Right atrium auricular region (tissue), 2 donors: ENCODE data around the gene DYRK1A. TPM values are rescaled to one million over a fixed set of nuclear protein-coding genes. Genes with fewer than 3 reads are reported as not detected.
A peak's percentile ranks its signal among the peaks of the same experiment; 100 is the strongest.

ENCODE experiments used
- DNase-seq: peaks from one replicate; pipeline ENCODE4 v3.0.0-alpha.2; 2019; ENCODE audit warnings: low spot score
- H3K27ac ChIP-seq, 2 donors: fragments of 200-600 bp; sonication (generic); 1 replicate in 1 of 2; 2 replicates in 1 of 2; pipeline ENCODE4 v1.5.1; 2016 to 2019
- H3K27me3 ChIP-seq, 2 donors: fragments of 200-600 bp; sonication (generic); one replicate each; pipeline versions ENCODE4 v1.5.1 to v1.6.0; 2017 to 2019
- H3K36me3 ChIP-seq: fragments of 200-600 bp; sonication (generic); one replicate; pipeline ENCODE4 v1.5.1; 2016
- H3K4me1 ChIP-seq, 2 donors: fragments of 200-600 bp; sonication (generic); one replicate each; pipeline versions ENCODE4 v1.5.1 to v1.6.0; 2017 to 2019
- H3K4me3 ChIP-seq, 2 donors: fragments of 200-600 bp; sonication (generic); 1 replicate in 1 of 2; 2 replicates in 1 of 2; pipeline ENCODE4 v1.5.1; 2017 to 2019; ENCODE audit warnings: mild to moderate bottlenecking in 1 of 2, moderate library complexity in 1 of 2
- H3K9me3 ChIP-seq, 2 donors: fragments of 200-600 bp; sonication (generic); one replicate each; pipeline ENCODE4 v1.5.1; 2019
- CTCF ChIP-seq, 2 donors: fragments of 200-600 bp; sonication (generic); IDR thresholded peaks; one replicate each; pipeline ENCODE4 v1.5.1; 2019; ENCODE audit warnings: antibody characterized with exemption in 2 of 2
- total RNA-seq, 2 donors: library from RNA; depleted of rRNA; stranded (reverse); fragments of >200 nt; gene quantifications; one replicate each; pipeline ENCODE4 v1.1.0, GENCODE V29; 2016

DYRK1A gene
- total RNA-seq, 2 donors from 2014 or later: 69.3 to 94.7 TPM

DNA sequence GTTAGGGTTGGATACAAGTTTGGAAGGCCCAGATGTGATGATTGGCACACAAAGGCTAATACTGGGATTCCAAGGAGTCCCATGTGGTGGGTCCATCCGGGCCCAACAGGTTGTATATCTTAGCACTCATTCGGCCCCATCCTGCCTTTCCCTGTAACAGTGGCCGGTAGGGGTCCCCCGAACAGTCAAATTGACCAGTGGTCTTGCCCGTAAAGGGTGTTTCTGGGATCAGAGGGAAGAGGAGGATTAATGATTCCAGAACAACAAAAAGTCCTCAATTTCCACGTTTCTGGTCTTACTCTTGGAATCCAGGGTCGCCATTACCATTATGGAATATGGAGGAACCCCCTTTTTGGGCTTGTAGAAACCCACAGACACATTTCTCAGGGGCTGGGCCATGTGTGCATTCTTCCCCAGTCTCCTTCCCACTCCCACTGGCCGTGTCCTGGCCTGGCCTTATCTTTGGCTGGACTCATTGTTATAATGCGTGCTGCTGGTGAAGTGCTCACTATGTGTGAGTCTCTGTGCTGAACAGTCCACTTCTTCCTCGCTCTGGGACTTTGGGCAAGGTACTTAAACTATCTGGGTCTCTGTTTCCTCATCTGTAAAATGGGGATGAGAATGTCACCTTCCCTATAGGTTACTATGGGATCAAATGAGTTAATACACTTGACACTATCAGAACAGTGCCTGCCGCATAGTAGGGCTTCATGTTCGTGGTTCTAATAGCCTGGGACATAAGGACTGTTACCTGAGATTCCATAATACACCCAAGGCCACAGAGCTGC, 161.8 kb downstream of the DYRK1A start:
- Histone ChIP-seq H3K4me3 (no peak overlapping the region), H3K27me3 (no peaks in the 10 kb centered on the region), H3K27ac (no peak overlapping the region), H3K9me3 (no peaks in the 10 kb centered on the region), H3K36me3 (no peaks in the 10 kb centered on the region), H3K4me1 (peaks cover 0 to 19% of the 10 kb centered on the region in 2 donors)
- TF ChIP-seq CTCF (IDR thresholded peaks at IDR 0.05): no peak
- no peak for DNase-seq

- Histone ChIP-seq H3K4me1 (peaks cover 0 to 19% of the 10 kb centered on the region in 2 donors), H3K36me3 (no peaks in the 10 kb centered on the region), H3K27ac (no peak overlapping the region), H3K4me3 (no peak overlapping the region), H3K27me3 (no peaks in the 10 kb centered on the region), H3K9me3 (no peaks in the 10 kb centered on the region)
- TF ChIP-seq CTCF (IDR thresholded peaks at IDR 0.05): no peak
- DNase-seq: no peak
Measured at GRCh38 chr21:37529649-37530048, 163.1 kb downstream of the DYRK1A start.

DNA sequence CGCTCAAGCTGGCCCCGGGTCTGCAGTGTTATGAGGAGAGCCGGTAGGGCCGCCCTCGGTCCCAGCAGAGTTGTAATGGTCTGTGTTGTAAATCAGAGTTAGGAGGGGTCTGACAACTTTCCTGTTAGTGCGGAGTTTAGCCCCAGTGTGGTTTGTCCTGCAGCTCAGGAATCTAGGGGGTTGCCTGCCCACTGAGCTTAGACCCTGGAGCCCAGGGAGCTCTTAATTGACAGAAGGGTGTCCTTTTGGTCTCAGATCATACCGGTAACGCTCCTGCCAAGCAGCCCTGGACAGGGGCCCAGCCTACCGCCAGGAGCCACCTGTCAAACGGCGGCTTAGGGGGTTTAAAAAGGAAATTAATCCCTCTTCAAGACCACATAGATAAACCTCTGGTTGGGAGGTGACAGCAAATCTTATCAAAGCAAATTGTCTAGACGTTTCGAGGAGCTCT, 164.4 kb downstream of the DYRK1A start:
- no peak for TF ChIP-seq CTCF (IDR thresholded peaks at IDR 0.05)
- Histone ChIP-seq H3K9me3 (peaks cover 0 to 10% of the 10 kb centered on the region in 2 donors), H3K36me3 (no peaks in the 10 kb centered on the region), H3K4me1 (peaks cover 0 to 19% of the 10 kb centered on the region in 2 donors), H3K4me3 (no peak overlapping the region), H3K27me3 (no peaks in the 10 kb centered on the region), H3K27ac (peak overlapping the region; percentile 79 to 87)
- DNase-seq: no peak

- Histone ChIP-seq H3K4me3 (no peak overlapping the region), H3K4me1 (peaks cover 0 to 19% of the 10 kb centered on the region in 2 donors), H3K27me3 (no peaks in the 10 kb centered on the region)
Measured at GRCh38 chr21:37531431-37531932, 164.9 kb downstream of the DYRK1A start.

More at GRCh38 chr21:37531431-37531932, 164.9 kb downstream of the DYRK1A start:
- no peak for DNase-seq
- Histone ChIP-seq H3K36me3 (no peaks in the 10 kb centered on the region), H3K9me3 (peaks cover 0 to 16% of the 10 kb centered on the region in 2 donors), H3K27ac (peak overlapping the region; percentile 79 to 87)
- no peak for TF ChIP-seq CTCF (IDR thresholded peaks at IDR 0.05)
